ENCODE measurements around the gene MITF. TPM values are rescaled to one million over a fixed set of nuclear protein-coding genes. Genes with fewer than 3 reads are reported as not detected.

MITF gene
- total RNA-seq, 2 donors from 2014 or later: 1.8 to 3.0 TPM

DNA sequence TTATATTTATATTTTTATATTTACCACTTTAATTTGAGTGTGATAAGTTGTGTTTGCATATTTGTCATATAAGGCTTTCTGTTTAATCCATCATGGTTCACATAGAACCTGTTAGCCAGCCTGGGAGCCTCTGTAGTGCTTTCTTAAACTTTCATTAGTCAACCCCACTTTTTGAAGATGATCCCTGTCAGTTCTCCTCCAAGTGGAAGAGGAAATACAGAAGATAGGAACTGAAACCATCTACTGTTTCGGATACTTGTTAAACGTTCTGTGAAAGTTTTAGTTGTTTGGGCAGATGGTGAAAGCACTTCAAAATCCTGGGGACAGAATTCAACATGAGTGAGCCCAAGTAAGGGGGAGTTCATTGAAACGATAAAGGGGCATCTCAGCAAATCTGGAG lies 255.7 kb downstream of the MITF start:
- Mint-ChIP-seq H3K36me3 (ENCODE audit: low read depth) (no peaks in the 10 kb centered on the region), H3K9me3 (no peaks in the 10 kb centered on the region), H3K4me3 (no peak overlapping the region), H3K27ac (no peak overlapping the region), H3K4me1 (no peaks in the 10 kb centered on the region), H3K27me3 (ENCODE audit: insufficient read depth) (no peaks in the 10 kb centered on the region)
- no peak overlapping the region for H3K4me3 ChIP-seq (ENCODE audit: low read length)
- DNase-seq: no peak
- H3K36me3 ChIP-seq (ENCODE audit: control insufficient read depth, insufficient read depth, low read length): no peaks in the 10 kb centered on the region
- TF ChIP-seq, protein P1, sequence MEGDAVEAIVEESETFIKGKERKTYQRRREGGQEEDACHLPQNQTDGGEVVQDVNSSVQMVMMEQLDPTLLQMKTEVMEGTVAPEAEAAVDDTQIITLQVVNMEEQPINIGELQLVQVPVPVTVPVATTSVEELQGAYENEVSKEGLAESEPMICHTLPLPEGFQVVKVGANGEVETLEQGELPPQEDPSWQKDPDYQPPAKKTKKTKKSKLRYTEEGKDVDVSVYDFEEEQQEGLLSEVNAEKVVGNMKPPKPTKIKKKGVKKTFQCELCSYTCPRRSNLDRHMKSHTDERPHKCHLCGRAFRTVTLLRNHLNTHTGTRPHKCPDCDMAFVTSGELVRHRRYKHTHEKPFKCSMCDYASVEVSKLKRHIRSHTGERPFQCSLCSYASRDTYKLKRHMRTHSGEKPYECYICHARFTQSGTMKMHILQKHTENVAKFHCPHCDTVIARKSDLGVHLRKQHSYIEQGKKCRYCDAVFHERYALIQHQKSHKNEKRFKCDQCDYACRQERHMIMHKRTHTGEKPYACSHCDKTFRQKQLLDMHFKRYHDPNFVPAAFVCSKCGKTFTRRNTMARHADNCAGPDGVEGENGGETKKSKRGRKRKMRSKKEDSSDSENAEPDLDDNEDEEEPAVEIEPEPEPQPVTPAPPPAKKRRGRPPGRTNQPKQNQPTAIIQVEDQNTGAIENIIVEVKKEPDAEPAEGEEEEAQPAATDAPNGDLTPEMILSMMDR (conservative IDR thresholded peaks at IDR 0.05): no peak
- no peaks in the 10 kb centered on the region for H3K27me3 ChIP-seq (ENCODE audit: control insufficient read depth, insufficient read depth, low read length, poor library complexity, severe bottlenecking)
- no peak overlapping the region for H3K27ac ChIP-seq (ENCODE audit: low read depth, low read length)
- no peaks in the 10 kb centered on the region for H3K4me1 ChIP-seq (ENCODE audit: control insufficient read depth, insufficient read depth, low read length)
- H3K9me3 ChIP-seq (ENCODE audit: control insufficient read depth, low read length): no peaks in the 10 kb centered on the region
- 89 to 96% methylated on average over 3 of the region's 3 CpGs for whole genome bisulfite sequencing, 2 experiments (ENCODE audit: insufficient coverage in 1 of 2, insufficient read length in 1 of 2)
- no peak overlapping the region for H3K9ac ChIP-seq (ENCODE audit: extremely low read depth, low read length, poor library complexity, severe bottlenecking)

DNA sequence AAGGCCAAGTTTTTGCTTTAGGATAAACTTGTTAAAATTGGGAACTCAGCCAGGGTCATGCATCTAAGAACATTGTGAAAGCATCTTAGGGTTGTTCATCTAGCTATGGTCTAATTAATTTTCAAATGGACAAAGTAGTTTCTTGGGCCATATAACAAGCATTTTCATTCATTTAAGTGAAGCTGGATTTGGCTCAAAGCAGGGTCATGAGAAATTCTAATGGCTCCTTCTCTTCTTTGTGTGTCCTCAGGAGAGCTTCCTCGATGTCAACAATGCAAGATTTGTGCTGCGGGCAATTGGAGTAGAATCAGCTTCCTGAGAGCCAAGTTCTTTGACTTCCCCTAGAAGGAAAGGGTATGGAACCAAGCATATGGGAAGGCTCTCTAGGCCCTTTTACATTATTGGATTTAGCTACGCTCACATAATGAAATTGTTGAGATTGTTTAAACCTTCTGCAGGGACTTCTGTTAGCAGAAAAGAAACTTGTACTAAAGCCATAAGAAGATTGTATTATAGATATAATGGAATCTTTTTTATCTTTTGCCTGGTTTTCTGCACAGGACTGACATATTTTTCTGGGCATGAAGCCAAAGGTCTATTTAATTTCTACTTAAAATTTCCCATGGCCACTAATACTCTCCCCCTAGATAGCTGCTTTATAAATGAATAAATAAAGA lies 258.5 kb downstream of the MITF start:
- no peaks in the 10 kb centered on the region for H3K27me3 Mint-ChIP-seq (ENCODE audit: insufficient read depth)
- no peaks in the 10 kb centered on the region for H3K36me3 Mint-ChIP-seq (ENCODE audit: low read depth)
- Histone ChIP-seq H3K9ac (ENCODE audit: extremely low read depth, low read length, poor library complexity, severe bottlenecking) (no peak overlapping the region), H3K4me1 (ENCODE audit: control insufficient read depth, insufficient read depth, low read length) (no peaks in the 10 kb centered on the region), H3K36me3 (ENCODE audit: control insufficient read depth, insufficient read depth, low read length) (no peaks in the 10 kb centered on the region), H3K9me3 (ENCODE audit: control insufficient read depth, low read length) (no peaks in the 10 kb centered on the region), H3K27me3 (ENCODE audit: control insufficient read depth, insufficient read depth, low read length, poor library complexity, severe bottlenecking) (no peaks in the 10 kb centered on the region), H3K4me3 (ENCODE audit: low read length) (no peak overlapping the region), H3K27ac (ENCODE audit: low read depth, low read length) (no peak overlapping the region)
- DNase-seq: no peak
- H3K4me1 Mint-ChIP-seq: no peaks in the 10 kb centered on the region
- TF ChIP-seq, protein P1 (conservative IDR thresholded peaks at IDR 0.05): no peak
- no peaks in the 10 kb centered on the region for H3K9me3 Mint-ChIP-seq
- no peak overlapping the region for H3K4me3 Mint-ChIP-seq
- 79 to 81% methylated on average over 2 to 3 of the region's 3 CpGs for WGBS, 2 experiments (ENCODE audit: insufficient coverage in 1 of 2, insufficient read length in 1 of 2)
- no peak overlapping the region for H3K27ac Mint-ChIP-seq

DNA sequence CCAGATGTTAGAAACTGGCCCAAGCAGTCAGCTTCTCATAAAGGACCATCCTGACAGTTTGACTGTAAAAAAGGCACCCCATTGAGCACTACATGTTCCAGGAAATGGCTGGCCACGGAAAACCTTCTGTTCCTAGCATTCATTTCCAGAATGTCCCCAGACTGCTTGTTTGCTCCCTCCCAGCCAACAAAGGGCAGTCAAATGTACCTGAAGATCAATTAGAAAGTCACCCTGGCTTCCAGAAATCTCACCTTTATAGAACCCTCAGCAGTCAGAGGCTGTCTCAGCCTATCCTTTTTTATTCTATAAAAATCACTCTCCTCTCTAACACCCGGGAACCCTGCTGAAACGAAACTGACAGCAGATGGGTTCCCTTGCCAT lies 259.5 kb downstream of the MITF start:
- TF ChIP-seq, protein P1 (conservative IDR thresholded peaks at IDR 0.05): no peak
- Mint-ChIP-seq H3K4me3 (no peak overlapping the region), H3K4me1 (no peaks in the 10 kb centered on the region), H3K9me3 (no peaks in the 10 kb centered on the region), H3K36me3 (ENCODE audit: low read depth) (no peaks in the 10 kb centered on the region), H3K27ac (no peak overlapping the region), H3K27me3 (ENCODE audit: insufficient read depth) (no peaks in the 10 kb centered on the region)
- Histone ChIP-seq H3K9ac (ENCODE audit: extremely low read depth, low read length, poor library complexity, severe bottlenecking) (no peak overlapping the region), H3K4me3 (ENCODE audit: low read length) (no peak overlapping the region), H3K27me3 (ENCODE audit: control insufficient read depth, insufficient read depth, low read length, poor library complexity, severe bottlenecking) (no peaks in the 10 kb centered on the region), H3K4me1 (ENCODE audit: control insufficient read depth, insufficient read depth, low read length) (no peaks in the 10 kb centered on the region), H3K9me3 (ENCODE audit: control insufficient read depth, low read length) (no peaks in the 10 kb centered on the region), H3K36me3 (ENCODE audit: control insufficient read depth, insufficient read depth, low read length) (no peaks in the 10 kb centered on the region), H3K27ac (ENCODE audit: low read depth, low read length) (peak overlapping the region; percentile 15)
- DNase-seq: no peak
- WGBS, 2 experiments (ENCODE audit: insufficient coverage in 1 of 2, insufficient read length in 1 of 2): 8 to 66% methylated on average over 1 to 3 of the region's 3 CpGs
